GM08714 (cell line): ENCODE results near the gene ITPRID2.

ENCODE experiments used
- H3K4me3 ChIP-seq: fragments of 200-500 bp; sonication (Bioruptor generic); 2 replicates; pipeline ENCODE4 v1.5.1; 2014; ENCODE audit warnings: mild to moderate bottlenecking, low read length, inconsistent platforms
- ZNF274 ChIP-seq: IDR thresholded peaks from 2 replicates; pipeline ENCODE4 v1.6.1; 2012; ENCODE audit warnings: mild to moderate bottlenecking, low read depth, low read length

ITPRID2 gene

GRCh38 chr2:181977661-181978350, 86.3 kb downstream of the ITPRID2 start:
- no peak overlapping the region for H3K4me3 ChIP-seq
- no peak for TF ChIP-seq ZNF274

GRCh38 chr2:181978351-181979150, 87.0 kb downstream of the ITPRID2 start:
- no peak overlapping the region for H3K4me3 ChIP-seq
- no peak for TF ChIP-seq ZNF274
